ENCODE measurements around the gene MTHFD1L.

Gene MTHFD1L

DNA sequence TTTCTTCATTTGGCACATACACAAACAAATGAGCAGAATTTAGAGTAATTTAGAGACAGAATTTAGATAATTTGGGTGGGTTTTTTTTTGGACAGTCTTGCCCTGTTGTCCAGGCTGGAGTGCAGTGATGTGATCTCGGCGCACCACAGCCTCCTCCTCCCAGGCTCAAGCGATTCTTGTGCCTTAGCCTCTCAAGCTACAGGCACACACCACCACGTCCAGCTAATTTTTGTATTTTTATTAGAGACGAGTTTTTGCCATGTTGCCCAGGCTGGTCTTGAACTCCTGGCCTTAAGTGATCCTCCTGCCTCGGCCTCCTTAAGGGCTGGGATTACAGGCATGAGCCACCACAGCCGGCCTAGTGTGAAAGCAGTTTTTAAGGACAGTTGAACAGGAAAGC lies 127.8 kb downstream of the MTHFD1L start:
- ATAC-seq, result no peak

GRCh38 chr6:150994026-150994425 lies 128.5 kb downstream of the MTHFD1L start:
- no peak for ATAC-seq
- TF ChIP-seq PPARA (CRISPR knock-in tag; IDR thresholded peaks at IDR 0.05; ENCODE audit: borderline replicate concordance) (no peak), ESRRG (CRISPR knock-in tag; IDR thresholded peaks at IDR 0.05) (no peak), ZFP30 (CRISPR knock-in tag; IDR thresholded peaks at IDR 0.05) (no peak), ZC3H10 (CRISPR knock-in tag; IDR thresholded peaks at IDR 0.05) (no peak), ZNF565 (CRISPR knock-in tag; conservative IDR thresholded peaks at IDR 0.05; ENCODE audit: low read depth) (no peak), ZNF70 (CRISPR knock-in tag; IDR thresholded peaks at IDR 0.05) (no peak), SNAI2 (CRISPR knock-in tag; IDR thresholded peaks at IDR 0.05) (no peak), TCF4 (CRISPR knock-in tag; IDR thresholded peaks at IDR 0.05; ENCODE audit: borderline replicate concordance) (no peak), ISL1 (CRISPR knock-in tag; IDR thresholded peaks at IDR 0.05) (no peak), GLIS3 (CRISPR knock-in tag; IDR thresholded peaks at IDR 0.05) (no peak), TOX (CRISPR knock-in tag; IDR thresholded peaks at IDR 0.05; ENCODE audit: borderline replicate concordance) (no peak), CSDC2 (CRISPR knock-in tag; IDR thresholded peaks at IDR 0.05) (no peak), ARNTL (CRISPR knock-in tag; IDR thresholded peaks at IDR 0.05; ENCODE audit: borderline replicate concordance, low read depth) (no peak), RARB (CRISPR knock-in tag; IDR thresholded peaks at IDR 0.05) (no peak), BACH2 (CRISPR knock-in tag; IDR thresholded peaks at IDR 0.05; ENCODE audit: borderline replicate concordance) (no peak)
- TF ChIP-seq, protein P1, sequence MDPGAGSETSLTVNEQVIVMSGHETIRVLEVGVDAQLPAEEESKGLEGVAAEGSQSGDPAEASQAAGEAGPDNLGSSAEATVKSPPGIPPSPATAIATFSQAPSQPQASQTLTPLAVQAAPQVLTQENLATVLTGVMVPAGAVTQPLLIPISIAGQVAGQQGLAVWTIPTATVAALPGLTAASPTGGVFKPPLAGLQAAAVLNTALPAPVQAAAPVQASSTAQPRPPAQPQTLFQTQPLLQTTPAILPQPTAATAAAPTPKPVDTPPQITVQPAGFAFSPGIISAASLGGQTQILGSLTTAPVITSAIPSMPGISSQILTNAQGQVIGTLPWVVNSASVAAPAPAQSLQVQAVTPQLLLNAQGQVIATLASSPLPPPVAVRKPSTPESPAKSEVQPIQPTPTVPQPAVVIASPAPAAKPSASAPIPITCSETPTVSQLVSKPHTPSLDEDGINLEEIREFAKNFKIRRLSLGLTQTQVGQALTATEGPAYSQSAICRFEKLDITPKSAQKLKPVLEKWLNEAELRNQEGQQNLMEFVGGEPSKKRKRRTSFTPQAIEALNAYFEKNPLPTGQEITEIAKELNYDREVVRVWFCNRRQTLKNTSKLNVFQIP (CRISPR knock-in tag; IDR thresholded peaks at IDR 0.05; ENCODE audit: borderline replicate concordance, low read depth), result no peak
- TF ChIP-seq, protein P2, sequence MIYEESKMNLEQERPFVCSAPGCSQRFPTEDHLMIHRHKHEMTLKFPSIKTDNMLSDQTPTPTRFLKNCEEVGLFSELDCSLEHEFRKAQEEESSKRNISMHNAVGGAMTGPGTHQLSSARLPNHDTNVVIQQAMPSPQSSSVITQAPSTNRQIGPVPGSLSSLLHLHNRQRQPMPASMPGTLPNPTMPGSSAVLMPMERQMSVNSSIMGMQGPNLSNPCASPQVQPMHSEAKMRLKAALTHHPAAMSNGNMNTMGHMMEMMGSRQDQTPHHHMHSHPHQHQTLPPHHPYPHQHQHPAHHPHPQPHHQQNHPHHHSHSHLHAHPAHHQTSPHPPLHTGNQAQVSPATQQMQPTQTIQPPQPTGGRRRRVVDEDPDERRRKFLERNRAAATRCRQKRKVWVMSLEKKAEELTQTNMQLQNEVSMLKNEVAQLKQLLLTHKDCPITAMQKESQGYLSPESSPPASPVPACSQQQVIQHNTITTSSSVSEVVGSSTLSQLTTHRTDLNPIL (CRISPR knock-in tag; IDR thresholded peaks at IDR 0.05; ENCODE audit: low read depth), result no peak
- TF ChIP-seq, protein P3, sequence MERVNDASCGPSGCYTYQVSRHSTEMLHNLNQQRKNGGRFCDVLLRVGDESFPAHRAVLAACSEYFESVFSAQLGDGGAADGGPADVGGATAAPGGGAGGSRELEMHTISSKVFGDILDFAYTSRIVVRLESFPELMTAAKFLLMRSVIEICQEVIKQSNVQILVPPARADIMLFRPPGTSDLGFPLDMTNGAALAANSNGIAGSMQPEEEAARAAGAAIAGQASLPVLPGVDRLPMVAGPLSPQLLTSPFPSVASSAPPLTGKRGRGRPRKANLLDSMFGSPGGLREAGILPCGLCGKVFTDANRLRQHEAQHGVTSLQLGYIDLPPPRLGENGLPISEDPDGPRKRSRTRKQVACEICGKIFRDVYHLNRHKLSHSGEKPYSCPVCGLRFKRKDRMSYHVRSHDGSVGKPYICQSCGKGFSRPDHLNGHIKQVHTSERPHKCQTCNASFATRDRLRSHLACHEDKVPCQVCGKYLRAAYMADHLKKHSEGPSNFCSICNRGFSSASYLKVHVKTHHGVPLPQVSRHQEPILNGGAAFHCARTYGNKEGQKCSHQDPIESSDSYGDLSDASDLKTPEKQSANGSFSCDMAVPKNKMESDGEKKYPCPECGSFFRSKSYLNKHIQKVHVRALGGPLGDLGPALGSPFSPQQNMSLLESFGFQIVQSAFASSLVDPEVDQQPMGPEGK (CRISPR knock-in tag; IDR thresholded peaks at IDR 0.05; ENCODE audit: borderline replicate concordance), result no peak

More for the DNA sequence above, 127.8 kb downstream of the MTHFD1L start:
- TF ChIP-seq ZNF565 (CRISPR knock-in tag; conservative IDR thresholded peaks at IDR 0.05; ENCODE audit: low read depth) (no peak), ISL1 (CRISPR knock-in tag; IDR thresholded peaks at IDR 0.05) (no peak), ZC3H10 (CRISPR knock-in tag; IDR thresholded peaks at IDR 0.05) (no peak), ZFP30 (CRISPR knock-in tag; IDR thresholded peaks at IDR 0.05) (no peak), ARNTL (CRISPR knock-in tag; IDR thresholded peaks at IDR 0.05; ENCODE audit: borderline replicate concordance, low read depth) (no peak), BACH2 (CRISPR knock-in tag; IDR thresholded peaks at IDR 0.05; ENCODE audit: borderline replicate concordance) (no peak), ZFP3 (CRISPR knock-in tag; IDR thresholded peaks at IDR 0.05) (no peak)
- TF ChIP-seq, protein P3 (CRISPR knock-in tag; IDR thresholded peaks at IDR 0.05; ENCODE audit: borderline replicate concordance), result no peak

DNA sequence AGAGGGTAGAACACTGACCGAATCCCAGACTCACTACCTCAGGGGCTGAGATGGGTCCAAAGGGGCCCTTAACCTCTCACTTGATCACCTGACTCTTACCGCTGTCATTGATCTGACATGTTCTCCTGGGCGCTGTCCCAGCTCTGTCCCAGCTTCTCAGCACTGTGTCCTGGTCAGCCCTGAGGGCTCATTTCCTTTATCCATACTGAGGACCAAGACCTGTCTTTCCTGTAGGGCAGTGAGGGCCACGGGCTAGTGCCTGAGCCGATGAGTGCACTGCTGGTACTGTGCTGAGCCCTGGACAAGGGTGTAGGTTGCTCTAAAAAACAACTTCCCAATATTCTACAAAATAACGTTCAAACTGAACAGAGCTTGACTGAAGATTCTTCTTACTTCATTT lies 131.5 kb downstream of the MTHFD1L start:
- ATAC-seq, result no peak

More for the DNA sequence above, 131.5 kb downstream of the MTHFD1L start:
- TF ChIP-seq RARB (CRISPR knock-in tag; IDR thresholded peaks at IDR 0.05) (no peak), SNAI2 (CRISPR knock-in tag; IDR thresholded peaks at IDR 0.05) (no peak), BACH2 (CRISPR knock-in tag; IDR thresholded peaks at IDR 0.05; ENCODE audit: borderline replicate concordance) (no peak), PPARA (CRISPR knock-in tag; IDR thresholded peaks at IDR 0.05; ENCODE audit: borderline replicate concordance) (no peak), CSDC2 (CRISPR knock-in tag; IDR thresholded peaks at IDR 0.05) (no peak), ISL1 (CRISPR knock-in tag; IDR thresholded peaks at IDR 0.05) (no peak), ZNF8 (CRISPR knock-in tag; IDR thresholded peaks at IDR 0.05) (no peak)
- TF ChIP-seq, protein P2 (CRISPR knock-in tag; IDR thresholded peaks at IDR 0.05; ENCODE audit: low read depth), result no peak
- TF ChIP-seq, protein P3 (CRISPR knock-in tag; IDR thresholded peaks at IDR 0.05; ENCODE audit: borderline replicate concordance), result no peak

Data from SK-N-SH treated with all-trans-retinoic acid at 6 μM for 48 hours (cell line).